ENCODE data around the gene GPC6.

GRCh38 chr13:93227280-93227877 is 772 bp downstream of the GPC6 start:
- TF ChIP-seq CTCF (IDR thresholded peaks at IDR 0.05 in 8 of 11, conservative IDR thresholded peaks at IDR 0.05 in 3 of 11) (no peak), POLR2A (IDR thresholded peaks at IDR 0.05) (no peak)
